ENCODE data around the gene RAB33B.
A peak's percentile ranks its signal among the peaks of the same experiment; 100 is the strongest.
"Not testable (repeated sequence)": the region's sequence is repeated elsewhere in the genome, so short reads cannot be mapped to it uniquely, and the experiment has no call there.

The RAB33B gene

DNA sequence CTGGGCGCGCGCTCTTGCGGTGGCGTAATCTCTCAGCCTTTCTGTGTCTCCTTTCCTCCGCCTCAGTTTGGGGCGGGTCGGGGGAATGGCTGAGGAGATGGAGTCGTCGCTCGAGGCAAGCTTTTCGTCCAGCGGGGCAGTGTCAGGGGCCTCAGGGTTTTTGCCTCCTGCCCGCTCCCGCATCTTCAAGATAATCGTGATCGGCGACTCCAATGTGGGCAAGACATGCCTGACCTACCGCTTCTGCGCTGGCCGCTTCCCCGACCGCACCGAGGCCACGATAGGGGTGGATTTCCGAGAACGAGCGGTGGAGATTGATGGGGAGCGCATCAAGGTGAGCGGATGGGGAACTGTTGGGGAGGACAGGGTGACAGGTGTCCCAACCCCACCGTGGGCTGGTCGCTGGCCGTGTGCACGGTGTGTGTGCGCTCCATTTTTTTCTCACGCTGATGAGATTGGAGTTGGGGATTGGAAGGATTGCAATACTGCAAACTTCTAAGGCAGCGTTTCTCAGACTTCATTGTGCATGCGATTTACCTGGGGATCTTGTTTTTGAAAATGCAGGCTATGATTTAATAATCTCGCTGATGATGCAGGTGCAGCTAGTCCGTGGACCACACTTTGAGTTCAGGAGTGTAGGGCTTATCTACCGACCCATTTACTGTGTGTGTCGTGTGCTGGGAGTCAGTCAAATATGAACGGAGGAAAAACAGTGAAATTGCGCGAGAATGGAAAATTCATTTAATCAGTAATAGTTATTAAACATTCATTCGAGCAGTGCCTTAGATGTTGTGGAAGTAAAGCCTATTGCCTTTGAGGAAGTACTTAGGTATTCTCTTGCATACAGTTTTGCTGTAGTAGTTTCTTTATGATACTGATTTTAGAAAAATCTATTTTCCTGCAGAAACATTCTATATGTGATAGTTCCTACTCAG, at the start of gene RAB33B:
Gene RAB33B, plus strand, starts transcription at position 11 of the 935 bp plus-strand sequence. Its CDS starts 75 bp downstream, at position 86.
- peak; percentile 35 for DNase-seq
- in situ Hi-C loops (cut with HindIII; ENCODE audit: low pct_ligation_motif_present, low pct_unique_long_range_greater_than_20kb, low sequenced_read_pairs) = no loop called here

DNA sequence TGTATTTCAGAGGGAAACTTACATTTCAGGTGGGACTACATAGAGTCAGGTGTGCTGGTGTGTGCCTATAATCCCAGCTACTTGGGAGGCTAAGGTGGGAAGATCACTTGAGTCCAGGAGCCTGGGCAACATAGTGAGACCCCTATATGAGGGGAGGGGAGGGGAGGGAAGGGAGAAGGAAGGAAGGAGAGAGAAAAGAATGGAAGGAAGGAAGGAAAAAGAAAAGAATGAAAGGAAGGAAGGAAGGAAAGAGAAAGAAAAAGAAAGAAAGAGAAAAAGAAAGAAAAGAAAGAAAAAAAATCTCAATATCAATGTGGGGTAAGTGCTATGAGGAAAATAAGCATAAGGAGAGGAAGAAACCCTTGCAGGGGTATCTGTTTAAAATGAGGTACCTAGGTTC, 43.6 kb upstream of the RAB33B start:
- in situ Hi-C loops (cut with HindIII; ENCODE audit: low pct_ligation_motif_present, low pct_unique_long_range_greater_than_20kb, low sequenced_read_pairs) = no loop called here
- DNase-seq = no peak

DNA sequence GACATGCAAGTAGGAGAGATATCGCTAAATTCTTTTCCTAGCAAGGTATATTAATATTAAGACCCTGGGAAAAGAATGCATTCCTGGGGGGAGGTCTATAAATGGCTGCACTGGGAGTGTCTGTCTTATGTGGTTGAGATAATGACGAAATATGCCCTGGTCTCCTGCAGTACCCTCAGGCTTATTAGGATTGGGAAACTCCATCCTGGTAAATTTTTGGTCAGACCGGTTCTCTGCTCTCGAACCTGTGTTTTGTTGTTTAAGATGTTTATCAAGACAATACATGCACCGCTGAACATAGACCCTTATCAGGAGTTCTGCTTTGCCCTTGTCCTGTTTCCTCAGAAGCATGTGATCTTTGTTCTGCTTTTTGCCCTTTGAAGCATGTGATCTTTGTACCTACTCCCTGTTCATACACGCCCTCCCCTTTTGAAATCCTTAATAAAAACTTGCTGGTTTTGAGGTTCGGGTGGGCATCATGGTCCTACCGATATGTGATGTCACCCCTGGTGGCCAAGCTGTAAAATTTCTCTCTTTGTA, 39.2 kb upstream of the RAB33B start:
- in situ Hi-C loops (cut with HindIII; ENCODE audit: low pct_ligation_motif_present, low pct_unique_long_range_greater_than_20kb, low sequenced_read_pairs); DNase-seq: not testable (repeated sequence)

GRCh38 chr4:139416073-139416673, 37.7 kb upstream of the RAB33B start:
- in situ Hi-C loops (cut with HindIII; ENCODE audit: low pct_ligation_motif_present, low pct_unique_long_range_greater_than_20kb, low sequenced_read_pairs) = no loop called here
- peak; percentile 41 for DNase-seq

DNA sequence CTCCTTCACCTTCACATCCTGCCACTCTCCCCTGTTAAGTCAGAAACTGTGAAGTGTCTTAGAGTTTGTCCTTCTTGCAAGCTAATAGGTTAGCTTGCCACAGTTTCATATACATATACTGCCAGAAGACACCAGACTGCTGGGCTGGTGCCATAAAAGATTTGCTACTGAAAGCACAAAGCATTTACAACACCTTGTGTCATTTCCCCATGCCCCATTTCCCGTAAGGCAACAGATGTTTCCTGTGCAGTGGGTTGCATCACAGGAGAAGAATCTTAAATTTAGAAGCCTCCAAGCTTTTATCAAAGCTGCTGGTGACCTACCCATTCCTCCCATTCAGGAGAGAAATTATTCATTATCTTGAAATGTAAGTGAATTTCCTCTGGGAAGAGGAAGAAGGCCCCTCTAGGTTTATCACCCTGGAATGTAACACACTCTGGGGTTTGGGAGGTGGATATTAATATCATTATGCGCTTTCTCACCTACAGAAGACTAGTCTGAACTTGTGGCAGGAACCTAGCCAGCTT, 34.5 kb upstream of the RAB33B start:
- DNase-seq = no peak
- in situ Hi-C loops (cut with HindIII; ENCODE audit: low pct_ligation_motif_present, low pct_unique_long_range_greater_than_20kb, low sequenced_read_pairs) = no loop called here

DNA sequence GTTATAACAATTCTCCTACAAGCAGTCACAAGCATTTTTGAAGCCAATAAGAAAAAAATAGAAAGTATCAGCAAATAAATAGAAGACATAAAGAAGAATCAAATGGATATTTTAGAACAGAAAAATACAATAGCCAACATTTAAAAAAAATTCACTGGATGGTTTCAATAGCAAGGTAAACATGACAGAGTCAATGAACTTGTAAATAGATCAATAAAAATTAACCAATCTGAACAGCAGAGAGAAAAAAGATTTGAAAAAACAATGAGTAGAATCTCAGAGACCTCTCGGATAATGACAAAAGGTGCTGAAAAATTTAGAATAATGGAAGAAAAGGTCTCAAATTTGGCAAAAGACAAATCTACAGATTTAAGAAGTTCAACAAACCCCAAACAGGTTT, 33.3 kb upstream of the RAB33B start:
- in situ Hi-C loops (cut with HindIII; ENCODE audit: low pct_ligation_motif_present, low pct_unique_long_range_greater_than_20kb, low sequenced_read_pairs) = no loop called here
- no peak for DNase-seq

DNA sequence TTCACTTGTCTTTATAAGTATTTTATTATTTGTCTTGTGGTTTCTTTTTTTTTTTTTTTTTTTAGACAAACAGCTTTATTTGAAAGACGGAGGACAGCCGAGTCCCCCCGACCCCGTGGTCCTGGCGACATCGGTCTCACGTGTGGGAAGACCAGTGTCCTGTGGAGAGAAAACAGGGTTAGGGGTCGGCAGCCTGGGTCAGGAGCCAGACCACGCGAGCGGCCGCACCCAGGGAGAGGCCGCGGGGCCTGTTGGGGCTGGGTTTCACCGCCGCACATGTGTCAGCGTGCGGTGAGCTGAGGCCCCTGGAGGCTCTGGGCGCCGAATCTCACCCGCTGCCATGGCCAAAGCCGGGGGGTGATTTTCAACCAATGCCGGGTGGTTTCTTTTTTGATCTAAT, 17.8 kb upstream of the RAB33B start:
- in situ Hi-C loops (cut with HindIII; ENCODE audit: low pct_ligation_motif_present, low pct_unique_long_range_greater_than_20kb, low sequenced_read_pairs) = no loop called here
- DNase-seq = no peak

- in situ Hi-C loops (cut with HindIII; ENCODE audit: low pct_ligation_motif_present, low pct_unique_long_range_greater_than_20kb, low sequenced_read_pairs) = no loop called here
- DNase-seq = no peak
Observed at GRCh38 chr4:139438141-139438540, 15.8 kb upstream of the RAB33B start.

DNA sequence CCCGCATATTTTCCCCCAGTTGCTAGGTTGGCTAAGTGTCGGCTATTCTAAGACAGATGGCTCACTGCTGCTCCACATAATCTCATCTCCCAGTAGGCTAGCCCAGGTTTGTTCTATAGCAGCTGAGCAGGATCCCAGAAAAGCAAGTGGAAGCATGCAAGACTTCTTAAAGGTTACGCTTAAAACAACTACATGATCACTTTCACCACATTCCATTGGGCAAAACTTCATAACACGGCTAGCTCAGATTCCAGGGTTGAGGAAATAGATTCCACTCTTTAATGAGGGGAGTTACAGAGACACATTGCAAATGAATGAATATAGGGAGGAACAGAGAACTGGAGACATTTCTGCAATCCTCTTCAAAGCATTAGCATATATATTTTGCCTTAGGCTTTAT, 12.9 kb upstream of the RAB33B start:
- in situ Hi-C loops (cut with HindIII; ENCODE audit: low pct_ligation_motif_present, low pct_unique_long_range_greater_than_20kb, low sequenced_read_pairs) = no loop called here
- DNase-seq = no peak

DNA sequence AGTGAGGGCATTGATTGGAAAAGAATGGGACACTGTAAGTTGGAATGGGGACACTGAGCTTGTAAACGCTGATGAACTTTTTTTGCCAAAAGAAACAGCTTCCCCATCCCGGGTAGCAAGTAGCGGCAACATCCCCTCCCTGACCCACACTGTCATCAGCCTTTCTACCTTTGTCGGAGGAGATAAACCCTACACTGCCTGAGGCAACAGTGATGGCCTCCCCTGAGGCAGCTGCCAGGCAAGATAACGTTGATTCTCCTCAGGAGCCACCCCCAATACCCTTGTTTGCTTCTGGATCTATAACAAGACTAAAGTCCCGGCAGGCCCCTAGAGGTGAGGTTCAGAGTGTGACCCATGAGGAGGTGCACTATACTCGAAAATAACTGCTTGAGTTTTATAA, 10.3 kb upstream of the RAB33B start:
- no peak for DNase-seq
- in situ Hi-C loops (cut with HindIII; ENCODE audit: low pct_ligation_motif_present, low pct_unique_long_range_greater_than_20kb, low sequenced_read_pairs) = no loop called here

DNA sequence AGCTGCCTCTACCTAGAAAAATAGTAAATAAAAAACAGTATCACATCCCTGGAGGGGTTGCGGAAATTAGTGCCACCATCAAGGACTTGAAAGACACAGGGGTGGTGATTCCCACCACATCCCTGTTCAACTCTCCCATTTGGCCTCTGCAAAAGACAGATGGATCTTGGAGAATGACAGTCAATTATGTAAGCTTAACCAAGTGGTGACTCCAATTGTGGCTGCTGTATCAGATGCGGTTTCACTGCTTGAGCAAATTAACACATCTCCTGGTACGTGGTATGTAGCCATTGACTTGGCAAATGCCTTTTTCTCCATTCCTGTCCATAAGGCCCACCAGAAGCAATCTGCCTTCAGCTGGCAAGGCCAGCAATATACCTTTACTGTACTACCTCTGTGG, 9.0 kb upstream of the RAB33B start:
- DNase-seq; in situ Hi-C loops (cut with HindIII; ENCODE audit: low pct_ligation_motif_present, low pct_unique_long_range_greater_than_20kb, low sequenced_read_pairs): not testable (repeated sequence)

DNA sequence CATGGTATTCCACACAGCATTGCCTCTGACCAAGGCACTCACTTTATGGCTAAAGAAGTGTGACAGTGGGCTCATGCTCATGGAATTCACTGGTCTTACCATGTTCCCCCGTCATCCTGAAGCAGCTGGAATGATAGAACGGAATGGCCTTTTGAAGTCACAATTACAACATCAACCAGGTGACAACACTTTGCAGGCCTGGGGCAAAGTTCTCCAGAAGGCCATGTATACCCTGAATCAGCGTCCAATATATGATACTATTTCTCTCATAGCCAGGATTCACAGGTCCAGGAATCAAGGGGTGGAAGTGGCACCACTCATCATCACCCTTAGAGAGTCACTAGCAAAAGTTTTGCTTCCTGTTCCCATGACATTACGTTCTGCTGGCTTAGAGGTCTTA, 6.8 kb upstream of the RAB33B start:
- in situ Hi-C loops (cut with HindIII; ENCODE audit: low pct_ligation_motif_present, low pct_unique_long_range_greater_than_20kb, low sequenced_read_pairs); DNase-seq: not testable (repeated sequence)

- no peak for DNase-seq
- in situ Hi-C loops (cut with HindIII; ENCODE audit: low pct_ligation_motif_present, low pct_unique_long_range_greater_than_20kb, low sequenced_read_pairs) = no loop called here
Observed at GRCh38 chr4:139450586-139450985, 3.3 kb upstream of the RAB33B start.

DNA sequence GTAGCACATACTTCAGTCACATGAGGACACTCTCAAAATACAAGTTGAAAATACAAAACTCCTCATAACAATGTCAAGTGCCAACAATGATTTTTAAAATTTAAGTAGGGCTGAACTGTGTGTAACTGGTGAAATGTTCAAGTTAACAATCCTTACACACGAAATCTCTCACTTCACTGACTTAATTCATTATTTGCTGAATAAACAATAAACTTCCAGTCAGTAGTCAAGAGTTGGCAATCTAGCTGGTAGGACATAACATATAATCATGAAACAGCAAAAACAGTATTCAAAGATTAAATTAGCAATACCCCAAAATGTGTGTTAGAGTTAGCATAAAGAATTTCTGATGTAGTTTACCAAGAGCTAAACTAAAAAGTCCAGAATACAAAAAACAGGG, 1.9 kb upstream of the RAB33B start:
- DNase-seq = no peak
- in situ Hi-C loops (cut with HindIII; ENCODE audit: low pct_ligation_motif_present, low pct_unique_long_range_greater_than_20kb, low sequenced_read_pairs) = no loop called here

- DNase-seq = peak; percentile 79
- in situ Hi-C loops (cut with HindIII; ENCODE audit: low pct_ligation_motif_present, low pct_unique_long_range_greater_than_20kb, low sequenced_read_pairs) = no loop called here
Observed at GRCh38 chr4:139453041-139453370, 915 bp upstream of the RAB33B start.

GRCh38 chr4:139453371-139454110, 380 bp upstream of the RAB33B start:
- DNase-seq = peak; percentile 95
- in situ Hi-C loops (cut with HindIII; ENCODE audit: low pct_ligation_motif_present, low pct_unique_long_range_greater_than_20kb, low sequenced_read_pairs) = no loop called here

- in situ Hi-C loops (cut with HindIII; ENCODE audit: low pct_ligation_motif_present, low pct_unique_long_range_greater_than_20kb, low sequenced_read_pairs) = no loop called here
- no peak for DNase-seq
Observed at GRCh38 chr4:139455126-139455538, 1.2 kb downstream of the RAB33B start.

DNA sequence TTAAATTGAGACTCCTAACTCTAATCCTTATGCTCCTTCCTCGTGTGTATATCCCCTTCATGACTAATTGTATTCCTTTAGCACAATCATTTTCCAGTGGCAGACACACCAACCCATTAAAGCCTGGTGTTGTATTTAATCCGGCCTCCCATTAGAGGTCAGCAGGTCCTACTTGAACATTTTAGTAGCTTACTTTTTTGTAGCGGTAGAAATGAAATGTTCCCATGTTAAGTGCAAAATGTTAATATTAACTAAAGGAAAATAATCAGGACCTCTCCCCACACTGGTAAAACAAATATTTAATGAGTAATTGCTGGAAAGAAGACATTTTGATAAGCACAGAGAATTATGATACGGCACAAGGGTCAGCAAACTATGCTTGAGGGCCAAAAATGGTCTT, 3.4 kb downstream of the RAB33B start:
- in situ Hi-C loops (cut with HindIII; ENCODE audit: low pct_ligation_motif_present, low pct_unique_long_range_greater_than_20kb, low sequenced_read_pairs) = no loop called here
- no peak for DNase-seq

- in situ Hi-C loops (cut with HindIII; ENCODE audit: low pct_ligation_motif_present, low pct_unique_long_range_greater_than_20kb, low sequenced_read_pairs) = no loop called here
- no peak for DNase-seq
Observed at GRCh38 chr4:139458543-139458942, 4.6 kb downstream of the RAB33B start.

Data from ACHN (cell line).